H1 (cell line): ENCODE results near the gene GPR87.

Experiments used
- CEBPB ChIP-seq: IDR thresholded peaks from 2 replicates; pipeline ENCODE4 v1.6.1; 2012; ENCODE audit warnings: low read depth, low read length
- CREB1 ChIP-seq: IDR thresholded peaks from 2 replicates; pipeline ENCODE4 v1.6.1; 2012; ENCODE audit warnings: inconsistent platforms
- EP300 ChIP-seq, 2 experiments: IDR thresholded peaks; 1 replicate in 1 of 2; 2 replicates in 1 of 2; pipeline ENCODE4 v1.6.1; 2011 to 2012; ENCODE audit warnings: low read depth in 2 of 2, low read length in 2 of 2, mild to moderate bottlenecking in 2 of 2, borderline replicate concordance in 1 of 2, inconsistent platforms in 1 of 2, moderate library complexity in 1 of 2
- EZH2 ChIP-seq: fragments of 200-600 bp; sonication (generic); IDR thresholded peaks from 2 replicates; pipeline ENCODE4 v1.7.1; 2012; ENCODE audit warnings: low read depth, mild to moderate bottlenecking, moderate library complexity, low read length, inconsistent platforms; ENCODE audit not compliant: severe bottlenecking
- MAFK ChIP-seq: IDR thresholded peaks from 2 replicates; pipeline ENCODE4 v1.6.1; 2012; ENCODE audit warnings: low read depth, mild to moderate bottlenecking, improper control_type of control experiment, low read length
- PHF8 ChIP-seq: fragments of 200-600 bp; sonication (generic); conservative IDR thresholded peaks from 2 replicates; pipeline ENCODE4 v1.7.1; 2012; ENCODE audit warnings: low read depth, mild to moderate bottlenecking, inconsistent platforms, low read length, moderate library complexity
- POLR2A ChIP-seq, 2 experiments: IDR thresholded peaks; 1 replicate in 1 of 2; 2 replicates in 1 of 2; pipeline ENCODE4 v1.6.1; 2011; ENCODE audit warnings: low read depth in 2 of 2, low read length in 2 of 2, mild to moderate bottlenecking in 2 of 2; ENCODE audit errors: control extremely low read depth in 1 of 2
- RFX5 ChIP-seq: IDR thresholded peaks from 2 replicates; pipeline ENCODE4 v1.6.1; 2011; ENCODE audit warnings: low read depth, low read length, improper control_type of control experiment, borderline replicate concordance
- SP2 ChIP-seq: IDR thresholded peaks from 2 replicates; pipeline ENCODE4 v1.6.1; 2012; ENCODE audit warnings: mild to moderate bottlenecking, low read length, inconsistent platforms
- SUZ12 ChIP-seq: fragments of 200-600 bp; sonication (generic); IDR thresholded peaks from 2 replicates; pipeline ENCODE4 v1.6.1; 2012; ENCODE audit warnings: mild to moderate bottlenecking, inconsistent platforms, low read length, moderate library complexity, mixed read lengths
- TEAD4 ChIP-seq: IDR thresholded peaks from 2 replicates; pipeline ENCODE4 v1.6.1; 2012; ENCODE audit warnings: low read depth, low read length, inconsistent platforms, mixed read lengths
- ZNF274 ChIP-seq: IDR thresholded peaks from 2 replicates; pipeline ENCODE4 v1.7.0; 2012; ENCODE audit warnings: low read length, borderline replicate concordance; ENCODE audit errors: extremely low read depth
- TF ChIP-seq, protein P1 (sequence below): IDR thresholded peaks from 2 replicates; pipeline ENCODE4 v1.6.1; 2012; ENCODE audit warnings: low read length, inconsistent platforms
- TF ChIP-seq, protein P2 (sequence below), 3 experiments: IDR thresholded peaks; 1 replicate in 2 of 3; 2 replicates in 1 of 3; pipeline versions ENCODE4 v1.5.1 to v1.6.1; 2011; ENCODE audit warnings: low read length in 3 of 3, mild to moderate bottlenecking in 3 of 3, inconsistent platforms in 2 of 3, low read depth in 1 of 3, moderate library complexity in 1 of 3; ENCODE audit not compliant: insufficient read depth in 1 of 3; ENCODE audit errors: control extremely low read depth in 1 of 3

DNA sequence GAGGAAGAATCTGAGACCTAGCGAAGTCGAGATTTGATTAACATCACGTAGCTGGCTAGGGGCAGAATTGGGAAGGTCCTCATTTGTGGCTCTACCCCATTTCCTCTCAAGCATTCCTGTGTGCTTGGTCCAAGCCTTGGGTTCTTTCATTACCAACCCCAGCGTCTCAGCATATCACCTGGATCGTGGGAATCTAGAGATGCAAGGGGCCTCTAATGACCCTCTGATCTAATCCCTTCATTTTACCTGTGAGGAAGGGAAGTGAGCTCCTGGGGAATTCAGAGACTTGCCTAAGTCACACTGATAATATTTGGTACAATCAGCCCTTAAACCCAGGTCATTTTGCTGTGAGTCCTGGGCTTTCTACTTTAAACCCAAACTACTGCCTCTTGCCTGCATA, 2.0 kb downstream of the GPR87 start:
- TF ChIP-seq POLR2A (IDR thresholded peaks at IDR 0.05; ENCODE audit: control extremely low read depth in 1 of 2, low read depth in 2 of 2, low read length in 2 of 2) (no peak), EP300 (IDR thresholded peaks at IDR 0.05; ENCODE audit: borderline replicate concordance in 1 of 2, low read depth in 2 of 2, low read length in 2 of 2) (no peak), CEBPB (no peak), MAFK (no peak), TEAD4 (no peak), SUZ12 (no peak), PHF8 (no peak), SP2 (no peak), RFX5 (no peak), CREB1 (no peak), EZH2 (no peak), ZNF274 (no peak)
- TF ChIP-seq, protein P1, sequence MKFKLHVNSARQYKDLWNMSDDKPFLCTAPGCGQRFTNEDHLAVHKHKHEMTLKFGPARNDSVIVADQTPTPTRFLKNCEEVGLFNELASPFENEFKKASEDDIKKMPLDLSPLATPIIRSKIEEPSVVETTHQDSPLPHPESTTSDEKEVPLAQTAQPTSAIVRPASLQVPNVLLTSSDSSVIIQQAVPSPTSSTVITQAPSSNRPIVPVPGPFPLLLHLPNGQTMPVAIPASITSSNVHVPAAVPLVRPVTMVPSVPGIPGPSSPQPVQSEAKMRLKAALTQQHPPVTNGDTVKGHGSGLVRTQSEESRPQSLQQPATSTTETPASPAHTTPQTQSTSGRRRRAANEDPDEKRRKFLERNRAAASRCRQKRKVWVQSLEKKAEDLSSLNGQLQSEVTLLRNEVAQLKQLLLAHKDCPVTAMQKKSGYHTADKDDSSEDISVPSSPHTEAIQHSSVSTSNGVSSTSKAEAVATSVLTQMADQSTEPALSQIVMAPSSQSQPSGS: no peak
- TF ChIP-seq, protein P2, sequence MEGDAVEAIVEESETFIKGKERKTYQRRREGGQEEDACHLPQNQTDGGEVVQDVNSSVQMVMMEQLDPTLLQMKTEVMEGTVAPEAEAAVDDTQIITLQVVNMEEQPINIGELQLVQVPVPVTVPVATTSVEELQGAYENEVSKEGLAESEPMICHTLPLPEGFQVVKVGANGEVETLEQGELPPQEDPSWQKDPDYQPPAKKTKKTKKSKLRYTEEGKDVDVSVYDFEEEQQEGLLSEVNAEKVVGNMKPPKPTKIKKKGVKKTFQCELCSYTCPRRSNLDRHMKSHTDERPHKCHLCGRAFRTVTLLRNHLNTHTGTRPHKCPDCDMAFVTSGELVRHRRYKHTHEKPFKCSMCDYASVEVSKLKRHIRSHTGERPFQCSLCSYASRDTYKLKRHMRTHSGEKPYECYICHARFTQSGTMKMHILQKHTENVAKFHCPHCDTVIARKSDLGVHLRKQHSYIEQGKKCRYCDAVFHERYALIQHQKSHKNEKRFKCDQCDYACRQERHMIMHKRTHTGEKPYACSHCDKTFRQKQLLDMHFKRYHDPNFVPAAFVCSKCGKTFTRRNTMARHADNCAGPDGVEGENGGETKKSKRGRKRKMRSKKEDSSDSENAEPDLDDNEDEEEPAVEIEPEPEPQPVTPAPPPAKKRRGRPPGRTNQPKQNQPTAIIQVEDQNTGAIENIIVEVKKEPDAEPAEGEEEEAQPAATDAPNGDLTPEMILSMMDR (IDR thresholded peaks at IDR 0.05; ENCODE audit: control extremely low read depth in 1 of 3, insufficient read depth in 1 of 3, low read depth in 1 of 3, low read length in 3 of 3): no peak
